GM21619 (cell line): ENCODE data around the gene DCAF4.

ENCODE experiments used
- ATAC-seq: cut with Tn5 transposase; IDR thresholded peaks from one replicate; pipeline ENCODE4 v1.9.1; 2021; ENCODE audit not compliant: unreplicated experiment

The DCAF4 gene

DNA sequence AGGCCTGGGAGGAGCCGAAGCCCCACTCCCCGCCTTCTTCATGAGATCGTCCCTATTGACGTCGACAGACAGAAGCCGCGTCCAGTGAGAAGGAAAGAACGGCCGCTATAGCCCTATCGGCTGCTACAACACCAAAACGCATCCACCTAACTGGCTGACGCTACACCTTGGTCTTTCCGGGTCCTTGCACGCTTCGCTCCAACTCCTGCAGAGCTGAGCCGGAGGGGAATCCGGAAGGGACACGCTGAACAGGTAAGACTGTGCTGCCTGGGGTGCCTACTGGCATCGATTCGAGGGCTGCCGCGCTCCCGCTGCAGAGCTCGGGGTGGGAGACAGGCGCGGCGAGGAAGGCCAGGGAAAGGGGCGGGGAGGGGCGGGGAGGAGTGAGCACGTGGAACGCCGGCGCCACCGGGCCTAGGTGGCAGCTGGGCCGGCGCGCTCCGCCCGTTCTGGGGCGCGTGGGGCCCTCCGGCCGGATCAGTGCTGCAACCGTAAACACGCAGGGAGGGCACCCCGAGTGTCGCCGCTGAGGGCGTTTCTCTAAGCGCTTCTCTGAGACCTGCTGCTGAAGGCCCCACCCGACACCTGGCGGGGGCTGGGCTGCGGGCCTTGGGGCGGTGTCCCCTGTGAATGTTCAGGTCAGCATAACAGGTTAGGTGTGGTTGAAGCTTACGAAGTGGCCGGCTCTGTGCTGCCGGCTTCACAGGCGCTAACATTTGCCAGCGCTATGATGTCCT is at the start of gene DCAF4:
TSS of gene DCAF4 (plus strand) at position 173 of the 737 bp plus-strand sequence. CDS start 11,515 bp downstream, outside the sequence.
- peak; percentile 98 for ATAC-seq

DNA sequence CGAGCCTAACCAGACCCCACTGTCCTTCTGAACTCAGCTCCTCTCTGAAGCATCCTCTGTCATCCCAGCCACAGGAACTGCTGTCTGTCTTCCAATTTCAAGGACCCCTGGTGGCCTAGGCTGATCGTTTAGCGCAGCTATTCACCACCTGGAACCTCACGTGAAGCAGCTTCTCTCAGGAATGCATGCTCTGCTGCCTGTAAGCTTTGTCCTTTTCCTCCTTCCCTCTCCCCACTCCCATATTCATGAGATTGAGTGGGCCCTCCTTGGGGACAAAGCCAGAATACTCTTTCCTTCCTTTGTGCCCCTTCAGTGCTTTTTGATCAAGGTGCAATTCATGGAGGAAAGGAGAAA is 49.6 kb upstream of the DCAF4 start:
- no peak for ATAC-seq

GRCh38 chr14:72878746-72879145 is 47.5 kb upstream of the DCAF4 start:
- no peak for ATAC-seq

DNA sequence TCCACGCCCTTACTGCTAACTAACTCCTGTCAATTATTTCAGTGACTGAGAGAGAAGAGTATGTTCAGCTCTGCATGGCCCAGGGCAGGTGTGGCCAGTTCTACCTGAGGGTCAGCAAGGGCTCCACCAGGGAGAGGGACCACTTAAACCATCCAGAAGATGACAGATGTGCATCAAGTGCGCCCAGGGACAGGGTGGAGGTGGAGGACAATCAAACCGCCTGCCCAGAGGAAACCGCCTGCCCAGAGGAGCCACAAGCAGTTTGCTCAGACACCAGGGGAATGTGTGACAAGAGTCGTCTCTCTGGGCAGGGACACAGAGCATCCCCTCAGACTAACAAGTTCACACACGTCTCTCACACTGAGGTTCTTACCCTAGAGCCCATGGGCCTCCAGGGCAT is 46.8 kb upstream of the DCAF4 start:
- no peak for ATAC-seq

DNA sequence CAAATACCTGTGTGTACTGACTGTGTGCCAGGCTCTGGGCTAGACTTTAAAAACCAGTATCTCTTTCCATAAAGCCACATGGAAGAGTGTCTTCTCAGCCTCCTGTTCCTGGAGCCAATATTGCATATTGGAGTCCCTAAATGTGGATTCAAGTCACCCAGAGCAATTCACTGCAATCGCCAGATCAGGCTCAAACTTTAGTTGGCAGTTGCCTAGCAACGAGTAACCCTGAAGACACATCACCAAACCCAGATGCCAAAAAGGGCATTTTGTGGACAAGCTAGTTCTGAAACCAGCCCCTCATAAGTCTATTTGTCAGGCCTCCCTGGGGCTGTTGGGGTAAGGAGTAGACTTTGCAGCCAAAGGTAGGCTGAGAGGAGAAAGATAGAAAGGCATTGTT is 46.1 kb upstream of the DCAF4 start:
- ATAC-seq, result no peak

DNA sequence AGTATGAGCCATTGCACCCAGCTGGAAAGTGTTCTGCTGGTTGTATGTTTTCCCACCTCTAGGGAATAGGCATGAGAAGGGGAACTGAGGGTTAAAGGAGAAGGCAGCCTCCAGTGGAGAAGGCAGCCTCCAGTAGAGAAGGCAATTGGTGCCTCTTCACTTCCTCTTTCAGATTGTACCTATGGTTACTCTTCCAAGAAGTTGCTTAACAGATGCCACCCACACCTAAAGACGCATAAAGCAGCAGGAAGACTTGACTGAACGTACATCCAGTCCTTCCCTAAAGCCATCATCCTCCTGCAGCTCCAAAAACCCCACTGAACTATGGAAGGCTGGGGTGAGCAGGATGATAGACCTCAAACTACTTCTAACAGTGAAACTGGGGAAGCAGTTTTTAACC is 45.4 kb upstream of the DCAF4 start:
- no peak for ATAC-seq

DNA sequence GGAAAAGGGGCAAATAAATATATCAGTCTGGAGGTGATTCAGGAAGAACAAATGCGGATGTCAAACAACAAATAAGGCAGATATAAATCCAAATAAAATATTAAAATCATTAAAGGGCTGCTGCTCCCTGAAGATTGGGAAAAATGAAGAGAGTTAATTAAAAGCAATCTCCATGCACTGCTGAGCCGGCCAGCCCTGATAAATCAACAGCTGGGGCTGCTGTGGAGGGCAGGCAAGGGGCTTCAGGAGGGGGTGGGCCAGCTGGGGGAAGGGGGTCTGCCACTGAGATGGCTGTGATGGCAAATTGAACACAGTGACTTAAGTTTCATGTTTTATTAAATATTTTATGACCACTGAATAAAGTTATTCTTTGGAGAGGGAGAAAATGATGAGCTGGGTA is 44.7 kb upstream of the DCAF4 start:
- ATAC-seq, result no peak

DNA sequence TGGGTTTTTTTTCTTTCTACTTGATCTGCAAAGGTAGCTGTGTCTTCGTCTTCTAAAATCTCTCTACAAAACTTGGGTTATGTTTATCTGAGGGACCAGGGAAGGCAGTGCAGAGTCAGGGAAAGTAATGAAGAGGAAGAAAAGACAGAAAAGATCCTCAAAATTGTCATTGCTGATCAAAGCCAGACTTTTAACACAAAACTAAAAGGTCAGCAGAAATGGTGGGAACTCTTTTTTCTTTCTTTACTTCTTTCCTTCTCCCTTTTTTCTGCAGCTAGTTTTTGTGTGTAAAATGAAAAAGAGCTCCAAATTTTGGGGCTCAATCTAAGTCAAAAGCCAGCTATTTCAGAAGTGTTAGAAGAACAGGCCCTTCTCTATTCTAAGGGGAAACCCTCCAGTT is 44.2 kb upstream of the DCAF4 start:
- no peak for ATAC-seq

GRCh38 chr14:72882463-72882862 is 43.8 kb upstream of the DCAF4 start:
- no peak for ATAC-seq

DNA sequence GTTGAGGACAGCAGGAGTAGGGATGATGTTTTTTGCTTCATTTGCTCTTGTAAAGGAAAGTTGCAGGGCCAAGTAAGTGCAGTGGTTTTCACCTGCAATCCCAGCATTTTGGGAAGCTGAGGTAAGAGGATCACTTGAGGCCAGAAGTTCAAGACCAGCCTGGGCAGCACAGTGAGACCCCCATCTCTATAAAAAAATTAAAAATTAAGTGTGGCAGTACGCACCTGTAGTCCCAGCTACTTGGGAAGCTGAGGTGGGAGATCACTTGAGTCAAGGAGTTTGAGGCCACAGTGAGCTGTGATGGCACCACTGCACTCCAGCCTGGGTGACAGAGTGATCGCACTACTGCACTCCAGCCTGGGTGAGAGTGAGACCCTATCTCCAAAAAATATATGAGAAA is 43.2 kb upstream of the DCAF4 start:
- ATAC-seq, result no peak

DNA sequence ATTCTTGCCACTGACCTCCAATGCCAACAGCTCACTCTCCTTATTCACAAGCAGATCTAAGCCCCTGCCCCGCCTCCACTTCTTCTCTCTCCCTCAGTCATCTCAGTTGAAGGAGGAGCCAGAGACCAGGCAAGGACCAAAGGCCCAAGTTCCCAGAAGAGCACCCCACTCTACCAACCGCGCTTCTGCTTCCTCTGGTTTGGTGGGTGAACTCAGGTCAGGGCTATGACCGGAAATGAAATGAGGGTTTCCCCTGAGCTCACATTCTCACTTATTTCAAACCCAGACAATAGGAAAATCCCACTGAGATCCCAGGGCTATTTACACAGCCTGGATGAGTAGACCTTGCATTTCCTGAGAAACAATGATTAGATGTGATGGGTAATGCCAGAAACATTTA is 42.3 kb upstream of the DCAF4 start:
- ATAC-seq, result peak; percentile 53

GRCh38 chr14:72884386-72884785 is 41.9 kb upstream of the DCAF4 start:
- ATAC-seq, result no peak

DNA sequence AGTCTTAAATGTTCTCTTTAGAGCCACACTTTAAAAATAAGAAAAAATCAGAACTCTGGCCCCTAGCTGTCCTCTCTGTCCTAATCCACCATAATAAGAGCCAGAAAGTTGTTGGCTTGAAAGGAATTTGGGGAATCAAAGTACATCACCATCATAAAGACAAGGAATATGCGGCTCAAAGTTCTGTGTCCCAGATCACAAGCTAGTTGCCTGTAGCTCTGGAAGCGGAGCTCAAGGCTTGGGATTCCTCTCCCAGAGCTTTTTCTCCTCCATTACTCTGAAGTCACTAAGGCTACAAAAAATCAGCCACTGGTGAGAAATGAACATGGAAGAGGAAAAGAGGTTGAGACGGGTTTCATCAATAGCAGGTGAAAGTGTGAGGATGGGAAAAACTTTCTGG is 38.8 kb upstream of the DCAF4 start:
- no peak for ATAC-seq

GRCh38 chr14:72888192-72888591 is 38.1 kb upstream of the DCAF4 start:
- ATAC-seq, result no peak

DNA sequence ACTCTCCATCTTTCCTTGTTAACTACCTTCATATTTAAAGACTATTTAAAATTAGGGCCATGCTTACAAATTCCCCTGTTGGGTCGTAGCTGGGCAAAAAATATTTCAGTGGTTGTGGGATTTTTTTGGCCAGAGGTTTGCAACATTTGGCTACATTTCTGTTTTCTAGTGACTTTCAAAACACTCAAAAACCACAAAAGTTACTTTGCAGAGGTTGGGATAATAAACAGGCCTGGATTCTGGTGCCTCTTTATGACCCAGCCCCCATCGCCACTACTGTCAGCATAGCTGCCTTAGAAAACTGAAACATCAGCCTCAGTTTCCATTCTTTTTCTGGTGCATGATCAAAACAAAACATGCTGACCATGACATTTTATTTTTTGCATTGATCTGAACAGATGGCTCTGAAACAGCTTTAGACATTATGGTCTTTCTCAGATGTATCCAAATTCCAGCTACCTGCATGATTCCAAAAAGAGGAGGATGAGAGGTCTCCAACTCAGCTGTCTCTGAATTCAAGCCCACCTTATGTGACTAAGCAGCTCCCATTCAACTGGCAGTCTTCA is 37.5 kb upstream of the DCAF4 start:
- ATAC-seq, result no peak

DNA sequence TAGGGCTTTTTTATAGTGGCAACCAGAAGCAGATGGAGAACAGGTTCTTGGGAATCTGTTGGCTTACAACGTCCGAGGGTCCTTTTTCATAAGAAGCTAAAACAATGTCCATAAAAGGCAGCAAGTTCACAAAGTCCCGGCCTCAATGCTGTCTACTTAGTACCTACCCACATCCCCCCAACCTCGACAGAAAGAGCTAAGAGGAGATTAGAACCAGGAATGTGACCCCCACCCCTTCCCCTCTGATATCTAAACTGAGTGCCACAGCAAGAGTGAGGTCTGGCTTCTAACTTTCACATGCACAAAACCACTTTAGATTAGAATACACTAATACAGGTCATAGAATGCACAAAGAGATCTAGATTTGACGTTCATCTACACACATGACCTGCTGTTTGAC is 36.9 kb upstream of the DCAF4 start:
- no peak for ATAC-seq

GRCh38 chr14:72891666-72892102 is 34.6 kb upstream of the DCAF4 start:
- no peak for ATAC-seq

DNA sequence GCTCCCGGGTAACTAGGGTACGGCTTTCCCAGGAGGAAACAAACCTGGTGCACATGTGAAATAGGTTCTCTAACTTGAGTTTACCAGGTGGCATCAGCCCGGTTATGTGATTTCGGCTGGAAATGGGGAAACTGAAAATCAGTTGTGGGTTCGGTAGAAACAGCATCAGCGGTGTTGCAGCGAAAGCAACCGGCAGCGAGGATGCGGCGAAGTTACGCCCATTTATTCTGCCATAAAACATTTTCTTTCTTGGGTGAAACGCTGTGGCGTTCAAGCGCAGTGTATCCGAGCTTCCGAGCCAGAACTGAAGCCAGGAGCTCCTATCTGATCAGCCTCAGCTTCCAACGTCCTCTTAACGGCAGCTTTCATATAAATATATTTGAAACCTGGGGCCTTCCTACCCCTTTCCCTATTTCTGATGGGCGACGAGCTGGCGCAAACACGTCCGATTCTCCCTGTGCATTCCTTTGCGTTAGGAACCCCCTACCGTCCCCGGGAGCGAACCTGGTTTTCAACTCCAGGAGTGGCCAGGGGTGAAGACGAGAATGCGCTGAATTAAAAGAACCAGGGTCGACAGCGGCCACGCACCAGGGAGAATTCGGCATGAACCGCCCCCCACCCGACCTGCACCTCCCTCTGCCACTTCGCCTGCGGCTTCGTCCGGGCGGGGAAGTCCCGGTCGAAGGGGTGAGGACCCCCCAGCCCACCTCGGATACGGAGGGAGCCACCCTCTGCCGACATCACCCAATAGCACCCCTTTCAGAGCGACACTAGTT is 34.0 kb upstream of the DCAF4 start:
- no peak for ATAC-seq

DNA sequence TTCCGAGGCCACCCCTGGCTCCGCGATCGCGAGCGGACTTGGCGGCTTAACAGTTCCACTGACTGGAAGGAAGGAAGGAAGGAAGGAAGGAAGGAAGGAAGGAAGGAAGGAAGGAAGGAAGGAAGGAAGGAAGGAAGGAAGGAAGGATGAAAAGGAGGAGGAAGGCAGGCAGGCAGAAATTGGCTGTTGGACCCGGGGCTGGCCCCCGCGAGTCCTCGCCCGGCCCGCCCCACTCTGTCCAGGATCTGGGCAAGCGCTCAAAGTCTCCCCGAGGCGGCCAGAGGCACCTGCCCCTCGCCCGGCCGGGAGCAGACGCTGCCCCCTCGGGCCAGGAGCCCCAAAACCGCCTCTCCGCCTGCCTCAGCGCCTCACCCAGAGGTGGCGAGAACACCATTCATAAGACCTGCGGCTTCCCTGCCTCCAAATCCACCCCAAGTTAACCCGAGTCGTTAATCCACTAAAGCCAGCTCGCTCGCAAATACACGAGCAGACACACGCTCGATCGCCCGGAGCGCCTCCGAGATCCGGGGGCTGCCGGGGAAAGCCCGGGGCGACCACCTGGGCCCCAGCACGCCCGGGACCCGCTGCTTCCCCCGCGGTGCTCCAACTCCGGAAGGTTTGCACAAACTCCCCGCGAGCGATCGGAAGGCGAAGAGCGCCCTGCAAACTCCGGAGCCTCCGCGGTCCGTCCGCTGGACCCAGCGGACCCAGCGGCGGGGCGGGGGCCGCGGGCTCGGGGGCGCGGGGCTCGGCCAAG is 33.2 kb upstream of the DCAF4 start:
- peak; percentile 7 for ATAC-seq

DNA sequence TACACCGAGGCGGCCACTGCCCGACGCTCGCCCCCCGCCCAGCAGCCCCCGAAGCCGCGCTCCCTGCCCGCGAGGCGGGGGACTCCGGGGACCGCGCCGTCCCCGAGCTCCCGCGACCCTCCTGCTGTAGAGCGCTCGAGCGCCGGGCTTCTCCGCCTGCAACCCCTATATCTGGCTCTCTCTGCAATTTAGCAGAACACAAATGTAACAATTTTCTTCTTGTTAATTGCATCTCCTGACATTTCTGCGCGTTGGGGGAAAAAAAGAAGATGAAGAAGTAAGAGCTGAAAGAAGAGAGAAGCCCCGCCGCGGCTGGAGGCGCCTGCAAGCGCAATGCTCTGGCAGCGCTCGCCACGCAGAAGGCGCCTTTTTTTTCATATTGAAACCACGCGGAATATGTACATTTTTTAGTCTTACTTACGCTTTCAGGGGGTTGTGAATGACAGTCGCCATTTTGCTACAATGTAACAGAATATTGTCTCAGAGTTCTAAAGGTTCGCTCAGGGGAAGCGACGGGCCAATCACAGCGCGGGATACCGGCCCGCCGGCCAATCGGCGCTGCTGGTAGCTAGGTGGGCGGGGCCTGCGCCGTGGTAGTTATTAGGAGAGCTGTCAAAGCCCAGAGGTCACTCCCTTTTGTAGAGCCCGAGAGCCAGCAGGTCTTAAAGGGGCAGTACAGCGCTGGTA is 32.5 kb upstream of the DCAF4 start, which contains the start of gene DPF3:
TSS of gene DPF3 (minus strand) at position 466 of the 687 bp plus-strand sequence. CDS start at position 453, 13 bp downstream.
- peak; percentile 98 for ATAC-seq

DNA sequence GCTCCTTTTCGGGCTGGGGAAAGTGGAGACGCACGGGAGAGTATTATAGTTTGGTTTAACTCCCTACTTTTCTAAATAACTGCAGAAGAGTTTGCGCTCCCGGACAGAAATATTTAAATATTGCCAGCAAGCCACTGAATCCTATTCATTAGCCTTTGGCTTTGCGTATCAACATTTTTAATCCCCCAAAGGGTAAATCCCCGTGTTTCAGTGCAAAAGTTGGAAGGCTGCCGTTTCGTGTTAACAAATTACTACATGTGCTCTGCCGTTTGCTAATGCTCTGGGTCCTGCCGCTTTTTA is 32.0 kb upstream of the DCAF4 start:
- ATAC-seq, result no peak
